K562 (cell line): Measurements from ENCODE around the gene PIF1. TPM values are rescaled to one million over a fixed set of nuclear protein-coding genes. Genes with fewer than 3 reads are reported as not detected.

Source experiments
- EWSR1 ChIP-seq: fragments of 450-650 bp; IDR thresholded peaks from 2 replicates; pipeline ENCODE4 v1.6.1; 2018; ENCODE audit warnings: borderline replicate concordance, mild to moderate bottlenecking, low read depth, moderate library complexity; ENCODE audit not compliant: partially characterized antibody
- ILK ChIP-seq: fragments of 450-650 bp; IDR thresholded peaks from 2 replicates; pipeline ENCODE4 v1.6.1; 2016; ENCODE audit warnings: missing genetic modification characterization, low read depth, mild to moderate bottlenecking, missing compliant biosample characterization, moderate library complexity, borderline replicate concordance
- L3MBTL2 ChIP-seq: fragments of 450-650 bp; IDR thresholded peaks from 2 replicates; pipeline ENCODE4 v1.6.1; 2016; ENCODE audit warnings: mild to moderate bottlenecking, moderate library complexity
- NR1H2 ChIP-seq: sonication (generic); formaldehyde crosslinking; IDR thresholded peaks from 2 replicates; pipeline ENCODE4 v1.4.0; 2020; ENCODE audit warnings: mild to moderate bottlenecking, missing genetic modification reagents
- POLR2A ChIP-seq: fragments of 450-650 bp; conservative IDR thresholded peaks from 2 replicates; pipeline ENCODE4 v1.6.1; 2016
- RBM25 ChIP-seq: fragments of 200-400 bp; formaldehyde crosslinking; IDR thresholded peaks from 2 replicates; pipeline ENCODE4 v1.6.1; 2018; ENCODE audit warnings: low read length, low read depth, moderate library complexity; ENCODE audit not compliant: severe bottlenecking
- SIN3B ChIP-seq: fragments of 450-650 bp; IDR thresholded peaks from 2 replicates; pipeline ENCODE4 v1.6.1; 2017; ENCODE audit warnings: low read depth, mild to moderate bottlenecking, moderate library complexity
- SOX6 ChIP-seq: fragments of 450-650 bp; IDR thresholded peaks from 2 replicates; pipeline ENCODE4 v1.6.1; 2014; ENCODE audit warnings: mild to moderate bottlenecking
- TEAD1 ChIP-seq, 2 experiments: fragments of 450-650 bp in 1 of 2; sonication (generic) in 1 of 2; formaldehyde crosslinking; IDR thresholded peaks; 2 replicates each; pipeline versions ENCODE4 v1.4.0 to v1.8.0; 2020 to 2022; ENCODE audit warnings: mild to moderate bottlenecking in 2 of 2, missing genetic modification reagents in 1 of 2
- ZBTB43 ChIP-seq: sonication (generic); formaldehyde crosslinking; IDR thresholded peaks from 2 replicates; pipeline ENCODE4 v1.8.0; 2023; ENCODE audit warnings: mild to moderate bottlenecking, missing genetic modification reagents
- ZFX ChIP-seq: sonication (generic); formaldehyde crosslinking; IDR thresholded peaks from 2 replicates; pipeline ENCODE4 v1.8.0; 2022; ENCODE audit warnings: mild to moderate bottlenecking, missing genetic modification reagents, moderate library complexity
- ZNF3 ChIP-seq: fragments of 250-450 bp; sonication (Bioruptor Pico); IDR thresholded peaks from 2 replicates; pipeline ENCODE4 v1.5.0; 2021; ENCODE audit warnings: mild to moderate bottlenecking, moderate library complexity
- ZNF695 ChIP-seq: fragments of 450-650 bp; formaldehyde crosslinking; IDR thresholded peaks from 2 replicates; pipeline ENCODE4 v1.4.0; 2020; ENCODE audit warnings: mild to moderate bottlenecking, moderate library complexity
- ZNF77 ChIP-seq: fragments of 250-450 bp; sonication (Bioruptor Pico); IDR thresholded peaks from 2 replicates; pipeline ENCODE4 v1.5.0; 2020
- ZSCAN32 ChIP-seq: fragments of 450-650 bp; formaldehyde crosslinking; IDR thresholded peaks from 2 replicates; pipeline ENCODE4 v1.4.0; 2020; ENCODE audit warnings: mild to moderate bottlenecking, moderate library complexity
- polyA plus RNA-seq, 8 experiments: library from polyadenylated mRNA; depleted of rRNA in 4 of 8; stranded (reverse) in 5 of 8; unstranded in 3 of 8; fragments of >200 nt; fragmentation: Nextera tagmentation in 2 of 8; fragmentation: Illumina TruSeq in 1 of 8; extraction: Ambion mirVana in 2 of 8; extraction: Trizol in 1 of 8; gene quantifications; 2 replicates each; pipeline versions ENCODE4 v1.2.1 to v1.2.3, GENCODE V29; 2011 to 2014; ENCODE audit warnings: inconsistent platforms in 1 of 8, missing spikeins in 1 of 8
- total RNA-seq, 7 experiments: library from RNA; depleted of rRNA in 6 of 7; stranded (reverse); fragments of >200 nt in 6 of 7; fragmentation: Illumina TruSeq in 2 of 7; extraction: Trizol in 2 of 7; gene quantifications; 2 replicates each; pipeline versions ENCODE4 v1.2.1 to v1.2.3, GENCODE V29; 2011 to 2021; ENCODE audit warnings: low replicate concordance in 1 of 7
- TF ChIP-seq, protein P1 (sequence below): fragments of 150-350 bp; IDR thresholded peaks from 2 replicates; pipeline ENCODE4 v1.6.1; 2014; ENCODE audit warnings: low read depth, mild to moderate bottlenecking, low read length, borderline replicate concordance
- TF ChIP-seq, protein P2 (sequence below): fragments of 450-650 bp; IDR thresholded peaks from 2 replicates; pipeline ENCODE4 v1.6.1; 2017; ENCODE audit warnings: antibody characterized with exemption, mild to moderate bottlenecking

PIF1 gene
- total and polyA plus RNA-seq, 9 of the 15 experiments (the other 6 are each of a cell fraction or from before 2014, with no cell fraction given): 1.1 to 37.9 (median 11.5) TPM

- TF ChIP-seq SIN3B (no peak), ZBTB43 (CRISPR knock-in tag) (no peak), L3MBTL2 (peak; percentile 87), ZFX (CRISPR knock-in tag) (peak; percentile 71), ZSCAN32 (no peak), TEAD1 (CRISPR knock-in tag; IDR thresholded peaks at IDR 0.05) (no peak; a peak in 1 of 4 replicates), ZNF3 (CRISPR knock-in tag) (no peak), RBM25 (peak; percentile 82), ZNF77 (CRISPR knock-in tag) (no peak), POLR2A (peak; percentile 91), EWSR1 (no peak), SOX6 (peak; percentile 22; the same call in 1 of the 2 replicates), NR1H2 (no peak), ZNF695 (CRISPR knock-in tag) (no peak), ILK (tag) (no peak)
- TF ChIP-seq, protein P1, sequence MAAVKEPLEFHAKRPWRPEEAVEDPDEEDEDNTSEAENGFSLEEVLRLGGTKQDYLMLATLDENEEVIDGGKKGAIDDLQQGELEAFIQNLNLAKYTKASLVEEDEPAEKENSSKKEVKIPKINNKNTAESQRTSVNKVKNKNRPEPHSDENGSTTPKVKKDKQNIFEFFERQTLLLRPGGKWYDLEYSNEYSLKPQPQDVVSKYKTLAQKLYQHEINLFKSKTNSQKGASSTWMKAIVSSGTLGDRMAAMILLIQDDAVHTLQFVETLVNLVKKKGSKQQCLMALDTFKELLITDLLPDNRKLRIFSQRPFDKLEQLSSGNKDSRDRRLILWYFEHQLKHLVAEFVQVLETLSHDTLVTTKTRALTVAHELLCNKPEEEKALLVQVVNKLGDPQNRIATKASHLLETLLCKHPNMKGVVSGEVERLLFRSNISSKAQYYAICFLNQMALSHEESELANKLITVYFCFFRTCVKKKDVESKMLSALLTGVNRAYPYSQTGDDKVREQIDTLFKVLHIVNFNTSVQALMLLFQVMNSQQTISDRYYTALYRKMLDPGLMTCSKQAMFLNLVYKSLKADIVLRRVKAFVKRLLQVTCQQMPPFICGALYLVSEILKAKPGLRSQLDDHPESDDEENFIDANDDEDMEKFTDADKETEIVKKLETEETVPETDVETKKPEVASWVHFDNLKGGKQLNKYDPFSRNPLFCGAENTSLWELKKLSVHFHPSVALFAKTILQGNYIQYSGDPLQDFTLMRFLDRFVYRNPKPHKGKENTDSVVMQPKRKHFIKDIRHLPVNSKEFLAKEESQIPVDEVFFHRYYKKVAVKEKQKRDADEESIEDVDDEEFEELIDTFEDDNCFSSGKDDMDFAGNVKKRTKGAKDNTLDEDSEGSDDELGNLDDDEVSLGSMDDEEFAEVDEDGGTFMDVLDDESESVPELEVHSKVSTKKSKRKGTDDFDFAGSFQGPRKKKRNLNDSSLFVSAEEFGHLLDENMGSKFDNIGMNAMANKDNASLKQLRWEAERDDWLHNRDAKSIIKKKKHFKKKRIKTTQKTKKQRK: no peak
- TF ChIP-seq, protein P2, sequence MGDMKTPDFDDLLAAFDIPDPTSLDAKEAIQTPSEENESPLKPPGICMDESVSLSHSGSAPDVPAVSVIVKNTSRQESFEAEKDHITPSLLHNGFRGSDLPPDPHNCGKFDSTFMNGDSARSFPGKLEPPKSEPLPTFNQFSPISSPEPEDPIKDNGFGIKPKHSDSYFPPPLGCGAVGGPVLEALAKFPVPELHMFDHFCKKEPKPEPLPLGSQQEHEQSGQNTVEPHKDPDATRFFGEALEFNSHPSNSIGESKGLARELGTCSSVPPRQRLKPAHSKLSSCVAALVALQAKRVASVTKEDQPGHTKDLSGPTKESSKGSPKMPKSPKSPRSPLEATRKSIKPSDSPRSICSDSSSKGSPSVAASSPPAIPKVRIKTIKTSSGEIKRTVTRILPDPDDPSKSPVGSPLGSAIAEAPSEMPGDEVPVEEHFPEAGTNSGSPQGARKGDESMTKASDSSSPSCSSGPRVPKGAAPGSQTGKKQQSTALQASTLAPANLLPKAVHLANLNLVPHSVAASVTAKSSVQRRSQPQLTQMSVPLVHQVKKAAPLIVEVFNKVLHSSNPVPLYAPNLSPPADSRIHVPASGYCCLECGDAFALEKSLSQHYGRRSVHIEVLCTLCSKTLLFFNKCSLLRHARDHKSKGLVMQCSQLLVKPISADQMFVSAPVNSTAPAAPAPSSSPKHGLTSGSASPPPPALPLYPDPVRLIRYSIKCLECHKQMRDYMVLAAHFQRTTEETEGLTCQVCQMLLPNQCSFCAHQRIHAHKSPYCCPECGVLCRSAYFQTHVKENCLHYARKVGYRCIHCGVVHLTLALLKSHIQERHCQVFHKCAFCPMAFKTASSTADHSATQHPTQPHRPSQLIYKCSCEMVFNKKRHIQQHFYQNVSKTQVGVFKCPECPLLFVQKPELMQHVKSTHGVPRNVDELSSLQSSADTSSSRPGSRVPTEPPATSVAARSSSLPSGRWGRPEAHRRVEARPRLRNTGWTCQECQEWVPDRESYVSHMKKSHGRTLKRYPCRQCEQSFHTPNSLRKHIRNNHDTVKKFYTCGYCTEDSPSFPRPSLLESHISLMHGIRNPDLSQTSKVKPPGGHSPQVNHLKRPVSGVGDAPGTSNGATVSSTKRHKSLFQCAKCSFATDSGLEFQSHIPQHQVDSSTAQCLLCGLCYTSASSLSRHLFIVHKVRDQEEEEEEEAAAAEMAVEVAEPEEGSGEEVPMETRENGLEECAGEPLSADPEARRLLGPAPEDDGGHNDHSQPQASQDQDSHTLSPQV: peak; percentile 63; the same call in 1 of the 2 replicates
Observed at GRCh38 chr15:64825431-64826294, at the start of gene PIF1 (continued).
